ENCODE data around the gene CRACR2A. TPM values are rescaled to one million over a fixed set of nuclear protein-coding genes. Genes with fewer than 3 reads are reported as not detected.

The CRACR2A gene
- polyA plus RNA-seq, 1 experiment: 1.4 TPM

DNA sequence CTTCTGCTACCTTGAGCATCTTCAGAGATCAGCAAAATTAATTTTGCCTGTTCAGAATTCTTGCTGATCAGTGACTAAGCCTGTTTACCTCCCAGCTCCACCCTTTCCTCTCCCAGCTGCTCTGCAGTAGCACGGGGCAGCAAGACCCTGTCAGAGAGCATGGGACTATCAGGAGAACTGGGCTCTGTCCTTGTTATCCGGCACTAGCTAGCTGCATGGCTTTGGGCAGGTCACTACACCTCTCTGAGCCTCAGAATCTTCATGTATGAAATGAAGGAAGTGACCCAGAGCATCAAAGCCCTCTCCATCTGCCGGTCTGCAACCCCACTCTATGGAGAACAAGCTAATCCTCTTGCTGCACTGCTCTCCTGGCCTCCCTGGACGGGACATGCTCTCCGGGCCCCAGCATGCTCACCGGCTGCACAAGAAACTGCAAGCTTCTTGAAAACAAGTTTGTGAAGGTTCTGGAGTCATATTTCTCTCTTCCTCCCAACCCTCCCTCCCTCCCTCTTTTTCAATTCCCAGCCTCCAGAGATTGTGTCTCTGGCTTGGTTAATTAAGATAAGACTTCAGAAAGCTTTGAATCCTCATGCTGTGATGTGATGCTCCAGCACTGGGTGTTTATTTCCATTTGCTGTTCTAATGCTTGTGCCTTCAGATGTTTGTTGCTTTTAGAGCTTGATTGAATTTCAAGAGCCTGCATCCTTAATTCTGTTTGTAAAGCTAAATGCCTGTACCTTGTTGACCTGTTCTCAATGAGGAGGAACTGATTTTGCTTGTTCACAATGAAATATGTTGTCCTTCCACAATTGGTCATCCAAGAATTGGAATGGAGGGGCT lies 101.1 kb downstream of the CRACR2A start:
- TF ChIP-seq, protein P1, sequence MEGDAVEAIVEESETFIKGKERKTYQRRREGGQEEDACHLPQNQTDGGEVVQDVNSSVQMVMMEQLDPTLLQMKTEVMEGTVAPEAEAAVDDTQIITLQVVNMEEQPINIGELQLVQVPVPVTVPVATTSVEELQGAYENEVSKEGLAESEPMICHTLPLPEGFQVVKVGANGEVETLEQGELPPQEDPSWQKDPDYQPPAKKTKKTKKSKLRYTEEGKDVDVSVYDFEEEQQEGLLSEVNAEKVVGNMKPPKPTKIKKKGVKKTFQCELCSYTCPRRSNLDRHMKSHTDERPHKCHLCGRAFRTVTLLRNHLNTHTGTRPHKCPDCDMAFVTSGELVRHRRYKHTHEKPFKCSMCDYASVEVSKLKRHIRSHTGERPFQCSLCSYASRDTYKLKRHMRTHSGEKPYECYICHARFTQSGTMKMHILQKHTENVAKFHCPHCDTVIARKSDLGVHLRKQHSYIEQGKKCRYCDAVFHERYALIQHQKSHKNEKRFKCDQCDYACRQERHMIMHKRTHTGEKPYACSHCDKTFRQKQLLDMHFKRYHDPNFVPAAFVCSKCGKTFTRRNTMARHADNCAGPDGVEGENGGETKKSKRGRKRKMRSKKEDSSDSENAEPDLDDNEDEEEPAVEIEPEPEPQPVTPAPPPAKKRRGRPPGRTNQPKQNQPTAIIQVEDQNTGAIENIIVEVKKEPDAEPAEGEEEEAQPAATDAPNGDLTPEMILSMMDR (IDR thresholded peaks at IDR 0.05; ENCODE audit: insufficient read depth, low read depth, low read length): no peak
- no peak overlapping the region for H3K4me3 ChIP-seq (ENCODE audit: low read depth, low read length)
- ChIA-PET CTCF (interaction anchor here (0.8 kb wide), 1 partner anchor 156 kb away, joined by 3 read pairs; no protein-coding TSS in a partner anchor), POLR2A (no interaction called here)
- 0 out of 2 replicates have a peak, but pooled peaks cover 1% of the 10 kb centered on the region for H3K27me3 ChIP-seq (ENCODE audit: control insufficient read depth, insufficient read depth, low read length)
- DNase-seq (ENCODE audit: low read depth): no peak
- no peaks in the 10 kb centered on the region for H3K36me3 ChIP-seq (ENCODE audit: control insufficient read depth, insufficient read depth, low read length)

DNA sequence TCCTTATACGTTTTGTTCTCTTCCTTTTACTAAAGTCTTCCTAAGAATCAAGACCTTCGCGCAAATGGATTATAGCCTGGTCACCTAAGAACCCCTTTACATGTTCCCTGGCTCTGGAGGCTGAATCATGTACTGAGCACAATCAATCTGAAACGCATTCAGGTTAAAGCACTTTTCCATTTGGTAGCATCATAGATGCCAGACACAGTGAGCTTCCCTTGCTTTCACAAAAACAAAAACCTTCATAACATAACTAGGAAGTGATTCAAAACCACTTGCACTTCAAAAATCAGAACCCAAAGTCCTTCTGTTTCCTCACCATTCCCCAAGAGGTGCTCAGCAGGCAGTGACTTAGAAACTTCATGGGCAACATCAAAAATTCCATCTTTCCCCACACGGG lies 105.4 kb downstream of the CRACR2A start:
- DNase-seq (ENCODE audit: low read depth): no peak
- Histone ChIP-seq H3K36me3 (ENCODE audit: control insufficient read depth, insufficient read depth, low read length) (no peaks in the 10 kb centered on the region), H3K27me3 (ENCODE audit: control insufficient read depth, insufficient read depth, low read length) (0 out of 2 replicates have a peak, but pooled peaks cover 1% of the 10 kb centered on the region), H3K4me3 (ENCODE audit: low read depth, low read length) (no peak overlapping the region)
- POLR2A ChIA-PET: no interaction called here
- TF ChIP-seq, protein P1 (IDR thresholded peaks at IDR 0.05; ENCODE audit: insufficient read depth, low read depth, low read length): no peak
- CTCF ChIA-PET: interaction anchor here (2.1 kb wide), 1 partner anchor 347 kb away, joined by 7 read pairs; no protein-coding TSS in a partner anchor

DNA sequence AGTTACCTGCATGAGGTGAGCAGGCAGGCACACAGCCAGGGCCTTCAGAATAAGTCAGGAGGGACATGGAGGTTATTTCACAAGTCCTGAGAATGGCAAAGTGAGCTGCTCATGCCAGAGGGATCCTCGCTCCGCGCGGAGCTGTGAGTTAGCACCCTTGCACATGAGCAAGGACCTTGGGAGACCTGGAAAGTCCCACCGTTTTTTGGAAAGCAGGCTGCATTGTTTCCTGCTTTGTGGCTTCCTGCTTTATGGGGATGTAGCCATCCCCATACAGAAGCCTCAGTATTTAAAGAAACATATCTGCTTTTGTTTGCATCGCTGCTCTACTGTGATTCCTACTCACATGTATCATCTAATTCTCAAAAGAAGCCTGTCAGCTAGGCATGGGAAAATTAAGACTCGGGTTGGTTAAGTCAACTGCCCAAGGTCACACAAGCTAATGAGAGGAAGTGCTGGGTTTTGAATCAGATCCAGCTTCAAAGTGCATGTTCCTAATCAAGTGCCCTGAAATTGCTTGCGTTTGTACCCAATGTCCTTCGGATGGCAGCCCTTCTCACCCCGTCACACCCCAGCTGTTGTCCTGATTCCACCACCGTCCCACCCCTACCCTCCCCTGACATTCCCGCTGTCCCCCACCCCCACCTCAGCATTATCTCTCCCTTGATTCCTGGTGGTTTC lies 106.2 kb downstream of the CRACR2A start:
- Histone ChIP-seq H3K27me3 (ENCODE audit: control insufficient read depth, insufficient read depth, low read length) (0 out of 2 replicates have a peak, but pooled peaks cover 1% of the 10 kb centered on the region), H3K36me3 (ENCODE audit: control insufficient read depth, insufficient read depth, low read length) (no peaks in the 10 kb centered on the region), H3K4me3 (ENCODE audit: low read depth, low read length) (no peak overlapping the region)
- no peak for DNase-seq (ENCODE audit: low read depth)
- CTCF ChIA-PET: interaction anchor here (2.1 kb wide), 1 partner anchor 346 kb away, joined by 7 read pairs; no protein-coding TSS in a partner anchor
- TF ChIP-seq, protein P1 (IDR thresholded peaks at IDR 0.05; ENCODE audit: insufficient read depth, low read depth, low read length): no peak
- POLR2A ChIA-PET: no interaction called here

DNA sequence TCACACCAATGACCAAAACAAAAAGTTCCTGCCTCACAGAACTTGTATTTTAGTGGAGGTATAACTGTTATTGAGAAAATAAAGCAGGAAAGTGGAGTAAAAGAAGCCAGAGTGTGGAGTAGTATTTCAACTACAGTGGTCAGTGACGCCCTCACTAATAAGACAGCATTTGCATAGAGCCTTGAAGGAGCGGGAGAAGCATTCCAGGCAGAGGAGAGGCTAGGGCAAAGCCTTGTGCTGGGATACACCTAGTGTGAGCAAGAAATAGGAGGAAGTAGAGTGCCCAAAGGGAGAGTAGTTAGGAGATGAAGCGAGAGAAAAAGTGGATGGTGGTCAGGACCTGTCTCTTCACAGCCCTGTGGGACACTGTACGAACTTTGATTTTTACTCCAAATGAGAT lies 107.8 kb downstream of the CRACR2A start:
- CTCF ChIA-PET: no interaction called here
- no peaks in the 10 kb centered on the region for H3K36me3 ChIP-seq (ENCODE audit: control insufficient read depth, insufficient read depth, low read length)
- no peak overlapping the region for H3K4me3 ChIP-seq (ENCODE audit: low read depth, low read length)
- TF ChIP-seq, protein P1 (IDR thresholded peaks at IDR 0.05; ENCODE audit: insufficient read depth, low read depth, low read length): no peak
- DNase-seq (ENCODE audit: low read depth): no peak
- H3K27me3 ChIP-seq (ENCODE audit: control insufficient read depth, insufficient read depth, low read length): 0 out of 2 replicates have a peak, but pooled peaks cover 1% of the 10 kb centered on the region
- POLR2A ChIA-PET: no interaction called here

DNA sequence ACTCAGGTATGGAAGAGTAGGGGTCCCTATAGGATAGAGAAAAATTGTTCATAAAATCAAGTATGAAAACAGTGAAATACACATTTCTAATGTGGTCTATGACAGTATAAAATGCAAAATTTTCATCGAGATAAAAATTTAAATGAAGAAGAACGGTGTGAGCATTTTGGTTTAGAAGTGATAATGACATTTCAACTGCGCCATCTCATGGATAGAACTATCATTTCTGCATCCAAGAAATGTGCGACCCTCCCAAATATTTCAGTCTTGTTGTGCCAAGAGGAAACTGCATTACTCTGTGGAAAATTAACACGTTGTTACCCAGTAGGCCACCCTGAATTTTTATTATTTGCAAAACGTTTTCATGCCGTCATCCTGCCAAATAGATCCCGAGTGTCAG lies 108.8 kb downstream of the CRACR2A start:
- CTCF ChIA-PET: no interaction called here
- H3K27me3 ChIP-seq (ENCODE audit: control insufficient read depth, insufficient read depth, low read length): no peaks in the 10 kb centered on the region
- TF ChIP-seq, protein P1 (IDR thresholded peaks at IDR 0.05; ENCODE audit: insufficient read depth, low read depth, low read length): no peak
- no peak overlapping the region for H3K4me3 ChIP-seq (ENCODE audit: low read depth, low read length)
- DNase-seq (ENCODE audit: low read depth): no peak
- POLR2A ChIA-PET: no interaction called here
- H3K36me3 ChIP-seq (ENCODE audit: control insufficient read depth, insufficient read depth, low read length): no peaks in the 10 kb centered on the region

Measured in BJ (cell line).